Fibroblast of the aortic adventitia (primary cell): ENCODE measurements around the gene NGDN. TPM values are rescaled to one million over a fixed set of nuclear protein-coding genes. Genes with fewer than 3 reads are reported as not detected.
"Not testable (repeated sequence)": the region's sequence is repeated elsewhere in the genome, so short reads cannot be mapped to it uniquely, and the experiment has no call there.

ENCODE experiments used
- DNase-seq: peaks from one replicate; pipeline ENCODE4 v3.0.0-alpha.2; 2010; ENCODE audit warnings: low read depth
- H3K4me3 ChIP-seq: 2 replicates; pipeline ENCODE4 v1.5.1; 2011; ENCODE audit warnings: low read depth, mild to moderate bottlenecking, control low read depth, low read length, moderate library complexity
- CTCF ChIP-seq: IDR thresholded peaks from 2 replicates; pipeline ENCODE4 v1.5.1; 2011; ENCODE audit warnings: mild to moderate bottlenecking, low read length, control low read depth, inconsistent platforms; ENCODE audit not compliant: insufficient read depth
- total RNA-seq: library from RNA; depleted of rRNA; stranded (reverse); fragments of >200 nt; gene quantifications from 2 replicates; pipeline ENCODE4 v1.2.3, GENCODE V29; 2012; ENCODE audit warnings: low replicate concordance

NGDN gene
- total RNA-seq, 1 donor, result 31.5 TPM

GRCh38 chr14:23454445-23454856 is 15.1 kb upstream of the NGDN start:
- no peak for DNase-seq
- no peak overlapping the region for H3K4me3 ChIP-seq
- no peak for TF ChIP-seq CTCF

DNA sequence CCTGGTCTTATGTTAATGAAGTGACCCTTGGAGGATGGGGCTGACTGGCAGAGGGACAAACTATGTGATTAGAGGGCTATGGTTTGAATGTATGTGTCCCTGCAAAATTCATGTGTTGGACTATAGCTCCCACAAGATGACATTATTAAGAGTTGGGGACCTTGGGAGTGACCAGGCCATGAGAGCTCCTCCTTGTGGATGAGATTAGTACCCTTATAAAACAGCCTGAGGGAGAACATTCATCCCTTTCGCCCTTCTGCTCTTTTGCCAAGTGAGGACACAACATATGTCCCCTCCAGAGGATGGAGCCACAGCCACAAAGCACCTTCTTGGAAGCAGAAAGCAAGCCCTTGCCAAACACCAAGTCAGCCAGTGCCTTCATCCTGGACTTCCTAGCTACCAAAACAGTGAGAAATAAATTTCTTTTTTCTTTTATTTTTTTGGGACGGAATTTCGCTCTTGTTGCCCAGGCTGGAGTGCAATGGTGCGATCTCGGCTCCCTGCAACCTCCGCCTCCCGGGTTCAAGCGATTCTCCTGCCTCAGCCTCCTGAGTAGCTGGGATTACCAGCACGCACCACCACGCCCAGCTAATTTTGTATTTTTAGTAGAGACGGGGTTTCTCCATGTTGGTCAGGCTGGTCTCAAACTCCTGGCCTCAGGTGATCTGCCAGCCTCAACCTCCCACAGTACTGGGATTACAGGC is 12.5 kb upstream of the NGDN start:
- not testable (repeated sequence) for DNase-seq, H3K4me3 ChIP-seq

DNA sequence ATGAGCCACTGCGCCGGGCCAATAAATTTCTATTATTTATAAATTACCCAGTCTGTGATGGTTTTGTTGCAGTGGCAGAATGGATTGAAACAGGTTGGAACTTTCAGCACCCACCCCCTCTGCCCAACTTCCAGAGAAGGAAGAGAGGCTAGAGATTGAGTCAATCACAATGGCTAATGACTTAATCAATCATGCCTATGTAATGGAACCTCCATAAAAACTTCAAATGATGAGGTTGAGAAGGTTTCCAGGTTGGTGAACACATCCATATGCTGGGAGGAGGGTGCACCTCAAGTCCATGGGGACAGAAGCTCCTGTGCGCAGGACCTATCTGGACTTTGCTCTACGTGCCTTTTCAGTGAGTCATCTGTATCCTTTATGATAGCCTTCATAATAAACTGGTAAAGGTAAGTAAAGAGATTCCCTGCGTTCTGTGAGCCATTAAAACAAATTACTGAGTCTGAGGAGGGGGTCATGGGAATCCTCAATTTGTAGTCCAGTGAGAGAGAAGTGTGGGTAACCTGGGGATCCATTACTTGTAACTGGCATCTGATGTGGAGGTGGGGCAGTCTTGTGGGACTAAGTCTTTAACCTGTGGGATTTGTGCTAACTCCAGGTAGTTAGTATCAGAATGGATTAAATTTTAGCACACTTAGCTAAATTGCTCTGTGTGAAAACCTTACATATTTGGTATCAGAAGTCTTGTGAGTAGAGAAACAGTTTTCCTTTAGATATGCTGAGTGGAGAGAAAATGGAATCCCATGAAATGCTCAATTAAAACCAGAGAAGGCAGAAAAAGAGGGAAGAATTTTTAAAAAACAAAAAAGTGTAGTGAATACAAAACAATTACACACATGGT is 11.7 kb upstream of the NGDN start:
- DNase-seq, result no peak
- H3K4me3 ChIP-seq, result no peak overlapping the region
- no peak for TF ChIP-seq CTCF

DNA sequence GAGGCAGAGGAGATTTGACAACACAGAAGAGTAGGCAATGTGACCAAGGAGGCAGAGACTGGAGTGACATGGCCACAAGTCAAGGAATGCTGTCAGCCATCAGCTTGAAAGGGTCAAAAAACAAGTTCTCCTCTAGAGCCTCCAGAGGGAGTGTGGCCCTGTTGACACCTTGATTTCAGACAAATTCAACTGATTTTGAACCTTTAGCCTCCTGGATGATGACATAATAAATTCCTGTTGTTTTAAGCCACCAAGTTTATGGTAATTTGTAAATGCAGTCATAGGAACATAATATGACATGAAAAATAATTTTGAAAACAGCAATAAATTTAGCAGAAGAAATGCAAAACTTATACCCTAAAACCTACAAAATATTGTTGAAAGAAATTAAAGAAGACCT is 8.5 kb upstream of the NGDN start:
- no peak for DNase-seq
- TF ChIP-seq CTCF, result no peak
- no peak overlapping the region for H3K4me3 ChIP-seq

DNA sequence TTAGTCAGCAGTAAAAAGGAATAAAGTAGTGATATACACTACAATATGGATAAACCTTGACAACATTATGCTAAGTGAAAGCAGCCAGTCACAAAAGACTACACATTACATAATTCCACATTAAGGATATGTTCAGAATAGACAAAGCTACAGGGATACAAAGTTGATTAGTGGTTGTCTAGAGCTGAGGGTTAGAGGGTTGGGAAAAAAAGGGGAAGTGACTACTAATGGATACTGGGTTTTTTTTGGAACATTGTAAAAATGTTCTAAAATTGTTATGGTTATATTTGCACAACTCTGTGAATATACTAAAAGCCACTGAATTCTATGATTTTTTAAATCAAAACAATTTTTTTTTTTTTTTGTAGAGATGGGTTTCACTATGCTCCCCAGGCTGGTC is 4.8 kb upstream of the NGDN start:
- DNase-seq, result no peak
- H3K4me3 ChIP-seq, result no peak overlapping the region
- TF ChIP-seq CTCF, result no peak

DNA sequence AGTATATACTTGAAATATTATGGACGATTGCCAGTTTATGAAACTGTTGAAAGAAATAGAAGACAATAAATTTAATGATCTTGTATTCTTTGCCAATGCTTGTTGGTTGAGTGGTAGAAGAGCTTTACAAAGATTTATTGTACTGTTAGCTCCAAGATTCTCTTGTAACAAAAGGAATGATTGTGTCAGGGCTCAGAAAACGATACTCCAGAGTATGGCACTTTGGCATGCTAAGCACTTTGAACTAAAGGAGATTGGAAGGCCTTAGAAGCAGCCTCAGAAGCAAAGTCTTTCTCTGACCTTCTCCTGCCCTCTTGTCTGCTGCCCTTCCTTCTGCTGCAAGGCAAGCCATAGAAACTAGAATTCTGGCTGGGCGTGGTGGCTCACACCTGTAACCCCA is 4.2 kb upstream of the NGDN start:
- no peak for TF ChIP-seq CTCF
- DNase-seq, result no peak

DNA sequence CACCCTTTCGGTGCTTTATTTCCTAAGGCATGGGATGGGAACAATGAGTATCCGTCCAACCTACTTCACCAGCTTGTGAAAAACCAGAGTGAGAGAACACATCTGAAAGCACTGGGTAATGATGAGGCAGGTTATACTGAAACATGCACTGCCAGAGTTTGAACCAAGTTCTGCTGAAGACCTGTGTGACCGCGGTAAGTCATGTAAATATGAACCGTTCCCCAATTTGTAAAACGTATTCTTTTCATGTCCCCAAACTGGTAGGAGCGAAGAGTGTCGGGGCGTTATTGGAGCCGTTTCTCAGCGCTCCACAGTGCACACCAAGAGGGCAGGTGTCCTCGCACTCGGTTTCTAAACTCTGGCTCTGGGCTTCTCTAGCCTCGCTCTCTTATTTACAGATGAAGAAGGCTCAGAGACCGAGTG is 788 bp upstream of the NGDN start:
- no peak for TF ChIP-seq CTCF
- peak overlapping the region; percentile 64 for H3K4me3 ChIP-seq
- no peak for DNase-seq

More for the DNA sequence above, 4.2 kb upstream of the NGDN start:
- no peak overlapping the region for H3K4me3 ChIP-seq
